Measurements from ENCODE around the gene BRMS1L. TPM values are rescaled to one million over a fixed set of nuclear protein-coding genes. Genes with fewer than 3 reads are reported as not detected.

BRMS1L gene
- total RNA-seq, 1 donor from 2014 or later, result 13.0 TPM

GRCh38 chr14:35900741-35901140 lies 74.6 kb downstream of the BRMS1L start:
- DNase-seq (no peak), ATAC-seq (no peak)
- intact Hi-C loops (cut with micrococcal nuclease), result no loop called here

DNA sequence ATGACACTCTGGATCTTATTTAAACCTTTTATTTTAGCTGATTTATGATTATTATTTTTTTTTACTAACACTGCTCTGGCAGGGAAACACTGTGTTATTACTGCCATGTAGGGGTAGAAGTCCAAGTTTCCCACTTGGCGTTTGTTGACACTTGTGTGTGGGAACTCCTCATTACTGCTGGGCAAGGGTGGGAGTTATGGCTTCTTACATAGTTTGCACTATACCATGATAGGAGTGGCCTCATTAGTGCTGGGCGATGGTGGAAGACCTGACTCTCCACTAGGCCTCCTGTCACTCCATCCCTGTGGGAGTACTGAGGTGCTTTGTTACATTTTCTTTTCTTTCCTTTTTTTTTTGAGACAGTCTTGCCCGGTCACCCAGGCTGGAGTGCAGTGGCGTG lies 83.5 kb downstream of the BRMS1L start:
- intact Hi-C loops (cut with micrococcal nuclease), result no loop called here
- ATAC-seq (no peak), DNase-seq (no peak)

GRCh38 chr14:35910191-35910590 lies 84.1 kb downstream of the BRMS1L start:
- no peak for DNase-seq
- ATAC-seq, result no peak
- intact Hi-C loops (cut with micrococcal nuclease), result no loop called here

GRCh38 chr14:35911097-35911496 lies 85.0 kb downstream of the BRMS1L start:
- ATAC-seq (no peak), DNase-seq (no peak)
- intact Hi-C loops (cut with micrococcal nuclease), result no loop called here

DNA sequence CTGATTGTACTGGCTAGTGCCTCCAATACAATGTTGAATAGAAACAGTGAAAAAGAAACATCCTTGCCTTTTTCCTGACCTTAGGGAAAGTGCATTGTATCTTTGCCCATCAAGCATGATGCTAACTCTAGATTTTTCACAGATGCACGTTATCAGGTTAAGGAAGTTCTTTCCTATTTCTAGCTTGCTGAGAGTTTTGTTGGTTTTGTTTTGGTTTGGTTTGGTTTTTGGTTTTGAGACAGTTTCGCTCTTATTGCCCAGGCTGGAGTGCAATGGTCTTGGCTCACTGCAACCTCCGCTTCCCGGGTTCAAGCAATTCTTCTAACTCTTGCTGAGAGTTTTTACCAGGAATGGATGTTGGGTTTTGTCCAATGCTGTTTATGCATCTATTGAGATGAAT lies 89.0 kb downstream of the BRMS1L start:
- DNase-seq (no peak), ATAC-seq (no peak)
- intact Hi-C loops (cut with micrococcal nuclease), result no loop called here

DNA sequence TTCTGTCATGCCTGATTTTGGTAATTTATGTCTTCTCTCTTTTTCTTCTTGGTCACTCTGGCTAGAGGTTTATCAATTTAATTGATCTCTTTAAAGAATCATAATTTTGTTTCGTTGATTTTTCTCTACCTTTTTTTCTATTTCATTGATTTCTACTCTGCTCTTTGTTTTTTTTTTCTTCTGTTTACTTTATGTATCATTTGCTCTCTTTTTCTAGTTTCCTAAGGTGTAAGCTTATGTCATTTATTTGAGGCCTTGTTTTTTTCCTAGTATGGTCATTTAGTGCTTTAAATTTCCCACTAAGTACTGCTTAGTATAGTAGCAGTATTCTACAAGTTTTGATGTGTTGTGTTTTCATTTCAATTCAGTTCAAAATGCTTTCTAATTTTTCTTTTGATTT lies 89.6 kb downstream of the BRMS1L start:
- intact Hi-C loops (cut with micrococcal nuclease), result no loop called here
- DNase-seq (no peak), ATAC-seq (no peak)

Other genes starting within 250 kb of the BRMS1L start
- gene RALGAPA1, start 17.0 kb upstream of the BRMS1L start, total RNA-seq, result 31.8 TPM

Measured in left ventricle myocardium superior (tissue), 1 donor.